ENCODE data around the gene COL23A1. TPM values are rescaled to one million over a fixed set of nuclear protein-coding genes. Genes with fewer than 3 reads are reported as not detected.

COL23A1 gene
- total RNA-seq, 1 donor from 2014 or later, result 2.0 TPM

- Histone ChIP-seq H3K27ac (no peak overlapping the region), H3K9me3 (no peaks in the 10 kb centered on the region), H3K4me3 (no peak overlapping the region), H3K4me1 (no peaks in the 10 kb centered on the region), H3K36me3 (no peaks in the 10 kb centered on the region), H3K27me3 (no peaks in the 10 kb centered on the region)
- intact Hi-C loops (cut with DNase I), result no loop called here
- DNase-seq, result no peak
- ATAC-seq, result no peak
- no peak for TF ChIP-seq CTCF (IDR thresholded peaks at IDR 0.05)
These were observed 75.3 kb downstream of the COL23A1 start for GRCh38 chr5:178514851-178515418.

GRCh38 chr5:178511172-178511571 lies 79.0 kb downstream of the COL23A1 start:
- DNase-seq, result no peak

GRCh38 chr5:178509491-178510057 lies 80.6 kb downstream of the COL23A1 start:
- H3K9me3 ChIP-seq, result no peaks in the 10 kb centered on the region
- H3K27ac ChIP-seq, result no peak overlapping the region
- intact Hi-C loops (cut with DNase I), result no loop called here
- no peaks in the 10 kb centered on the region for H3K4me1 ChIP-seq
- no peaks in the 10 kb centered on the region for H3K27me3 ChIP-seq
- ATAC-seq, result no peak
- no peaks in the 10 kb centered on the region for H3K36me3 ChIP-seq
- no peak for TF ChIP-seq CTCF (IDR thresholded peaks at IDR 0.05)
- H3K4me3 ChIP-seq, result no peak overlapping the region
- no peak for DNase-seq

More at GRCh38 chr5:178511172-178511571, 79.0 kb downstream of the COL23A1 start:
- H3K27ac ChIP-seq, result no peak overlapping the region
- no peaks in the 10 kb centered on the region for H3K9me3 ChIP-seq
- H3K4me3 ChIP-seq, result no peak overlapping the region
- TF ChIP-seq CTCF (IDR thresholded peaks at IDR 0.05), result no peak
- intact Hi-C loops (cut with DNase I), result no loop called here
- no peaks in the 10 kb centered on the region for H3K27me3 ChIP-seq
- H3K36me3 ChIP-seq, result no peaks in the 10 kb centered on the region
- no peaks in the 10 kb centered on the region for H3K4me1 ChIP-seq
- no peak for ATAC-seq

- H3K27me3 ChIP-seq, result no peaks in the 10 kb centered on the region
- no peak for ATAC-seq
These were observed 82.9 kb downstream of the COL23A1 start for GRCh38 chr5:178507151-178507932.

More at GRCh38 chr5:178507151-178507932, 82.9 kb downstream of the COL23A1 start:
- DNase-seq, result no peak
- no peak for TF ChIP-seq CTCF (IDR thresholded peaks at IDR 0.05)
- H3K4me1 ChIP-seq, result no peaks in the 10 kb centered on the region
- H3K9me3 ChIP-seq, result no peaks in the 10 kb centered on the region
- no peaks in the 10 kb centered on the region for H3K36me3 ChIP-seq
- H3K4me3 ChIP-seq, result no peak overlapping the region
- intact Hi-C loops (cut with DNase I), result no loop called here
- H3K27ac ChIP-seq, result no peak overlapping the region
